Measurements from ENCODE around the gene SMTNL2. TPM values are rescaled to one million over a fixed set of nuclear protein-coding genes. Genes with fewer than 3 reads are reported as not detected.
"Not testable (repeated sequence)": the region's sequence is repeated elsewhere in the genome, so short reads cannot be mapped to it uniquely, and the experiment has no call there.

Gene SMTNL2
- total RNA-seq, 4 donors from 2014 or later: 0.25 to 3.0 (median 1.0) TPM; not detected in 1

GRCh38 chr17:4588898-4589625, 4.7 kb downstream of the SMTNL2 start:
- DNase-seq (ENCODE audit: low spot score in 2 of 2): no peak
- intact Hi-C loops (cut with DNase I; ENCODE audit: low total_unique reads): no loop called here
- 66 to 70% methylated on average over 21 to 22 of the region's 22 CpGs for WGBS, 2 donors

GRCh38 chr17:4590042-4590441, 5.7 kb downstream of the SMTNL2 start:
- WGBS, 2 donors: 65 to 82% methylated on average over 11 of the region's 11 CpGs

More at GRCh38 chr17:4588898-4589625, 4.7 kb downstream of the SMTNL2 start:
- TF ChIP-seq POLR2A (IDR thresholded peaks at IDR 0.05): no peak
- TF ChIP-seq CTCF (IDR thresholded peaks at IDR 0.05): no peak
- no peak overlapping the region for H3K4me3 ChIP-seq (ENCODE audit: low read depth, poor library complexity, severe bottlenecking)

GRCh38 chr17:4590981-4591453, 6.7 kb downstream of the SMTNL2 start:
- TF ChIP-seq CTCF (IDR thresholded peaks at IDR 0.05) (no peak), POLR2A (IDR thresholded peaks at IDR 0.05) (no peak)
- H3K4me3 ChIP-seq (ENCODE audit: low read depth, poor library complexity, severe bottlenecking): no peak overlapping the region
- 48 to 51% methylated on average over 6 to 10 of the region's 10 CpGs for WGBS, 2 donors
- intact Hi-C loops (cut with DNase I; ENCODE audit: low total_unique reads): no loop called here
- DNase-seq (ENCODE audit: low spot score in 2 of 2): no peak

More at GRCh38 chr17:4590042-4590441, 5.7 kb downstream of the SMTNL2 start:
- H3K4me3 ChIP-seq (ENCODE audit: low read depth, poor library complexity, severe bottlenecking); DNase-seq (ENCODE audit: low spot score in 2 of 2); intact Hi-C loops (cut with DNase I; ENCODE audit: low total_unique reads): not testable (repeated sequence)

- 33 to 37% methylated on average over 7 to 12 of the region's 12 CpGs for WGBS, 2 donors
- TF ChIP-seq POLR2A (IDR thresholded peaks at IDR 0.05): no peak
- TF ChIP-seq CTCF (IDR thresholded peaks at IDR 0.05): no peak
- intact Hi-C loops (cut with DNase I; ENCODE audit: low total_unique reads): no loop called here
- no peak overlapping the region for H3K4me3 ChIP-seq (ENCODE audit: low read depth, poor library complexity, severe bottlenecking)
- no peak for DNase-seq (ENCODE audit: low spot score in 2 of 2)
Measured at GRCh38 chr17:4591529-4591928, 7.2 kb downstream of the SMTNL2 start.

GRCh38 chr17:4592240-4593005, 8.1 kb downstream of the SMTNL2 start:
- H3K4me3 ChIP-seq (ENCODE audit: low read depth, poor library complexity, severe bottlenecking): no peak overlapping the region
- TF ChIP-seq CTCF (IDR thresholded peaks at IDR 0.05) (no peak), POLR2A (IDR thresholded peaks at IDR 0.05) (no peak)
- WGBS, 2 donors: 84 to 87% methylated on average over 11 of the region's 11 CpGs
- DNase-seq (ENCODE audit: low spot score in 2 of 2): no peak
- intact Hi-C loops (cut with DNase I; ENCODE audit: low total_unique reads): no loop called here

- DNase-seq (ENCODE audit: low spot score in 2 of 2): no peak
- TF ChIP-seq CTCF (IDR thresholded peaks at IDR 0.05) (no peak), POLR2A (IDR thresholded peaks at IDR 0.05) (no peak)
- 80 to 81% methylated on average over 13 to 14 of the region's 14 CpGs for WGBS, 2 donors
- no peak overlapping the region for H3K4me3 ChIP-seq (ENCODE audit: low read depth, poor library complexity, severe bottlenecking)
- intact Hi-C loops (cut with DNase I; ENCODE audit: low total_unique reads): no loop called here
Measured at GRCh38 chr17:4593021-4593421, 8.7 kb downstream of the SMTNL2 start.
